Uterus (tissue), 4 donors: ENCODE measurements around the gene OLIG2. TPM values are rescaled to one million over a fixed set of nuclear protein-coding genes. Genes with fewer than 3 reads are reported as not detected.

Source experiments
- DNase-seq, 2 donors: peaks; one replicate each; pipeline ENCODE4 v3.0.0-alpha.2; 2019 to 2020
- H3K27ac ChIP-seq, 2 donors: fragments of 200-600 bp; sonication (generic); 1 replicate in 1 of 2; 2 replicates in 1 of 2; pipeline ENCODE4 v1.5.1; 2016 to 2018
- H3K27me3 ChIP-seq, 2 donors: fragments of 200-600 bp; sonication (generic); one replicate each; pipeline ENCODE4 v1.5.1; 2018 to 2019; ENCODE audit warnings: control low read depth in 1 of 2
- H3K36me3 ChIP-seq, 2 donors: fragments of 200-600 bp; sonication (generic); one replicate each; pipeline ENCODE4 v1.5.1; 2019; ENCODE audit warnings: control low read depth in 1 of 2
- H3K4me1 ChIP-seq, 2 donors: fragments of 200-600 bp; sonication (generic); one replicate each; pipeline ENCODE4 v1.5.1; 2018 to 2019; ENCODE audit warnings: control low read depth in 1 of 2
- H3K4me3 ChIP-seq, 2 donors: fragments of 200-600 bp; sonication (generic); 1 replicate in 1 of 2; 2 replicates in 1 of 2; pipeline ENCODE4 v1.5.1; 2018 to 2019; ENCODE audit warnings: mild to moderate bottlenecking in 1 of 2
- H3K9me3 ChIP-seq, 2 donors: fragments of 200-600 bp; sonication (generic); one replicate each; pipeline ENCODE4 v1.5.1; 2019; ENCODE audit warnings: control low read depth in 1 of 2
- POLR2A ChIP-seq, 2 donors: fragments of 450-650 bp; IDR thresholded peaks; one replicate each; pipeline ENCODE4 v1.6.1; 2016; ENCODE audit warnings: antibody characterized with exemption in 2 of 2, mild to moderate bottlenecking in 1 of 2, moderate library complexity in 1 of 2
- intact Hi-C: fragments of 100-400 bp; cut with DNase I; formaldehyde crosslinking; loops from one replicate; pipeline ENCODE4 v1.15.1; 2023; ENCODE audit warnings: low total_unique reads
- total RNA-seq, 4 donors: library from RNA; depleted of rRNA in 3 of 4; stranded (reverse); fragments of >200 nt in 3 of 4; gene quantifications; one replicate each; pipeline versions ENCODE4 v1.1.0 to v1.2.4, GENCODE V29; 2014 to 2023
- TF ChIP-seq, protein P1 (sequence below), 4 experiments: fragments of 200-600 bp in 2 of 4; fragments of 450-650 bp in 2 of 4; sonication (generic) in 2 of 4; IDR thresholded peaks; one replicate each; pipeline ENCODE4 v1.5.1; 2016 to 2019; ENCODE audit warnings: antibody characterized with exemption in 4 of 4, mild to moderate bottlenecking in 2 of 4, moderate library complexity in 1 of 4
- donor health status: DM: yes; HTN: yes; CAD: no.

OLIG2 gene
- total RNA-seq, 4 donors from 2014 or later, result not detected

DNA sequence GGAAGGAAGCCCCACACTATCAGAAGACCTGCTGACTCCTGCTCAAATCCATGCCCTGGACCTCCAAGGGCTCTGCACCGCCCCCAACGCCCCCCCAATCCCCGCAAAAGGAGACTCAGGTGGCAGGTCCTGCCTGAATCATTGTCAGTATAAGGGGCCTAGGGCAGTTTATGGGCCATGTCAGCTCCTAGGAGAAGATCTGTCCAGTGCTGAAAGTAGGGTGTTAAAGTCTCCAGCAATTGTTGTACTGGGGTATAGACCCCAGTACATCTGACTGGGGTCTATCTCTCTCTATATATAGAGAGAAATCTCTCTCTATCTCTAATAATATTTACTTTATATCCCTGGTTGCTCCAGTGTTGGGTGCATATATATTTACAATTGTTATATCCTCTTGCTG is 12.1 kb upstream of the OLIG2 start:
- no peaks in the 10 kb centered on the region for H3K36me3 ChIP-seq
- intact Hi-C loops, result no loop called here
- no peak overlapping the region for H3K27ac ChIP-seq
- no peak for DNase-seq
- H3K27me3 ChIP-seq, result no peaks in the 10 kb centered on the region
- no peak overlapping the region for H3K4me3 ChIP-seq
- no peaks in the 10 kb centered on the region for H3K4me1 ChIP-seq
- H3K9me3 ChIP-seq, result no peaks in the 10 kb centered on the region
- TF ChIP-seq, protein P1, sequence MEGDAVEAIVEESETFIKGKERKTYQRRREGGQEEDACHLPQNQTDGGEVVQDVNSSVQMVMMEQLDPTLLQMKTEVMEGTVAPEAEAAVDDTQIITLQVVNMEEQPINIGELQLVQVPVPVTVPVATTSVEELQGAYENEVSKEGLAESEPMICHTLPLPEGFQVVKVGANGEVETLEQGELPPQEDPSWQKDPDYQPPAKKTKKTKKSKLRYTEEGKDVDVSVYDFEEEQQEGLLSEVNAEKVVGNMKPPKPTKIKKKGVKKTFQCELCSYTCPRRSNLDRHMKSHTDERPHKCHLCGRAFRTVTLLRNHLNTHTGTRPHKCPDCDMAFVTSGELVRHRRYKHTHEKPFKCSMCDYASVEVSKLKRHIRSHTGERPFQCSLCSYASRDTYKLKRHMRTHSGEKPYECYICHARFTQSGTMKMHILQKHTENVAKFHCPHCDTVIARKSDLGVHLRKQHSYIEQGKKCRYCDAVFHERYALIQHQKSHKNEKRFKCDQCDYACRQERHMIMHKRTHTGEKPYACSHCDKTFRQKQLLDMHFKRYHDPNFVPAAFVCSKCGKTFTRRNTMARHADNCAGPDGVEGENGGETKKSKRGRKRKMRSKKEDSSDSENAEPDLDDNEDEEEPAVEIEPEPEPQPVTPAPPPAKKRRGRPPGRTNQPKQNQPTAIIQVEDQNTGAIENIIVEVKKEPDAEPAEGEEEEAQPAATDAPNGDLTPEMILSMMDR (IDR thresholded peaks at IDR 0.05), result no peak
- no peak for TF ChIP-seq POLR2A (IDR thresholded peaks at IDR 0.05)

DNA sequence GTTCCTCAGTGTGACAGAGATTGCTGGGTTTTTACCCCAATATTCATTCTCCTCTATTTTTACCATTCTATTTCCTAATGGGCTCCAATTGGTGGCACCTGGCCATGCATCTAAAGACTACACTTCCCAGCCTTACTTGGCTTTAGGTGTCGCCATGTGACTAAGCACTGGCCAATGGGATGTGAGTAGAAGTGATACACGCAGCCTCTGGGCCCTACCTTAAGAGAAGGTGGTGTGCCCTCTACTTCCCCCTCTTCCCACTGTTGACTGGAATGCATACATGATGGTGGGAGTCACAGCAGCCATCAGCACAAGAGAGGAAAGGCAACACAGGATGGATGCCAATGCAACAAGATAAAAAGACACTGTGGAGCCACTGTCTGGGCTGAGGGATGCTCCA is 11.4 kb upstream of the OLIG2 start:
- TF ChIP-seq, protein P1 (IDR thresholded peaks at IDR 0.05), result no peak
- TF ChIP-seq POLR2A (IDR thresholded peaks at IDR 0.05), result no peak
- H3K27me3 ChIP-seq, result peaks cover 0 to 1% of the 10 kb centered on the region in 2 donors
- H3K4me1 ChIP-seq, result no peaks in the 10 kb centered on the region
- no peak overlapping the region for H3K4me3 ChIP-seq
- no peak for DNase-seq
- intact Hi-C loops, result no loop called here
- no peaks in the 10 kb centered on the region for H3K9me3 ChIP-seq
- H3K36me3 ChIP-seq, result no peaks in the 10 kb centered on the region
- H3K27ac ChIP-seq, result no peak overlapping the region

DNA sequence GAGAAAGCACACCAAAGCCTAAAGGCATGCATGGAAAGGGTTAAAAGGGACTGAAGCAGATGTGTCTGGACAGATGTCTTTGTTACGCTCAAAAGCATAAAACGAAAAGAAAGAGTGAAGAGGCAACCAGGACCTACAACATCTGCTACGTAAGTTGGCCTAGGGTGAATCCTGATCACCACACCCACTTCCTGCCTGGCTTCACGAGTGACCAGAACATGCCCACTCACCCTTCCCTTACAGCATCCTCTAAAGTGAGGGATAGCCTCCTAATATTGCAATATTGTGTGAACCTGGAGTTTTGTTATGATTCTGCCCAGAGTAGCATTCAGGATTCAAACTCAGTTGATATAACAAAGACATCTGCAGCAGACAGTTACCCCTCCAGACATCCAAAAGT is 10.6 kb upstream of the OLIG2 start:
- Histone ChIP-seq H3K9me3 (no peaks in the 10 kb centered on the region), H3K4me1 (peaks cover 0 to 5% of the 10 kb centered on the region in 2 donors), H3K4me3 (no peak overlapping the region), H3K36me3 (no peaks in the 10 kb centered on the region), H3K27me3 (peaks cover 0 to 9% of the 10 kb centered on the region in 2 donors), H3K27ac (no peak overlapping the region)
- intact Hi-C loops, result no loop called here
- no peak for DNase-seq
- no peak for TF ChIP-seq POLR2A (IDR thresholded peaks at IDR 0.05)
- TF ChIP-seq, protein P1 (IDR thresholded peaks at IDR 0.05), result no peak

DNA sequence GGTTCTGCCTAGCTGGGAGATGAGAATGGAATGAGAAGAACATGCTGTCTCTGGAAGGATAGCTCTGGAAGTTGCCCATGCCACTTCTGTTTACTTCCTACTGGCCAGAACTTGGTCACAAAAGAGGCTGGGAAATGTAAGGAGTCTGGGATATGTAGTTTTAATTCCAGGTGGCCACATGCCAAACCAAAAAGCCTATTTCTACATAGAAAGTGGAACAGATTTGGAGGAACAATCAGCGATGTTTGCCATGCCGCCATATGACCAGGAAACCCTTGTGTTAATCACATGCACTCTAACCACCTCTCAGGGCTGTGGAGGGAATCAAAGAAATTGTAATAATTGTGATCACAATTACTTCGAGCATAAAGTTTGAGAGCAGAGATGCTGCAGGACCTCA is 10.0 kb upstream of the OLIG2 start:
- peaks cover 0 to 15% of the 10 kb centered on the region in 2 donors for H3K27me3 ChIP-seq
- TF ChIP-seq, protein P1 (IDR thresholded peaks at IDR 0.05), result no peak
- TF ChIP-seq POLR2A (IDR thresholded peaks at IDR 0.05), result no peak
- no peak overlapping the region for H3K27ac ChIP-seq
- H3K4me1 ChIP-seq, result peaks cover 0 to 5% of the 10 kb centered on the region in 2 donors
- DNase-seq, result no peak
- H3K4me3 ChIP-seq, result no peak overlapping the region
- intact Hi-C loops, result no loop called here
- H3K36me3 ChIP-seq, result no peaks in the 10 kb centered on the region
- H3K9me3 ChIP-seq, result no peaks in the 10 kb centered on the region

DNA sequence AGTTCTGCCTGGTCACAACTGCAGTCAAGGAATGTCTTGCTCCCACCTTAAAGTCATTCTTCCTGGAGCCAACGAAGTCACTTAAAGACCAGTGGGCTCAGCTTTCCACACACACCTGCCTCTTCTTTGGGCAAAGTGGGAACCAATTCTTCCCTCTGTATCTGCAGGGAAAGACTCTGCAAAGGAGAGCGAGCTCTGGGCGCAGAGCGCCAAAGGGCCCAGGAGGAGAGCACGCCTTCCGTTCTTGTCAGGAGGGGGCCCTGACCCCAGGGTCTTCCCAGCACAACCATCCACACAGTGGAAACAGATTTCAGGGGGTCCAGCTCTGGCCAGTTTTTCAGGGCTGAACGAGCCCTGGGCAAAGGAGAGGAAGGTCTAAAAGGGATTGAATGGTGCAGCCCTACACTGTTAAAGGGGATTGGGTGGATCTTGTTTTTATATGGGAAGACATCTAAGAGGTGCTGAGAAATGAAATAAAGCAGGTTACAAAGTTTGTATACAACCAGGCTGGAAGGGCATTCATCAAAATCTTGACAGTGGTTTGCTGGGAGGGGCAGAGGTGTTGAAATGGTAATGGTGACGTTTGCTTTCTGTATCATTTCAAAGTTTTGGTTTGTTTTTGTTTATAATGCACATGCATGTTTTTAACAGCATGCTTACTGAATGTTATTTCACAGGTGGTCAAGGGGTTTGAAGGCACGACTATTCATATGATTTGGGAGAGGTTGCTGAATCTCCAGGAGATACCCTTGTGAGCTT is 6.8 kb upstream of the OLIG2 start:
- no peak for DNase-seq
- H3K4me1 ChIP-seq, result peaks cover 0 to 13% of the 10 kb centered on the region in 2 donors
- no peak overlapping the region for H3K4me3 ChIP-seq
- H3K9me3 ChIP-seq, result no peaks in the 10 kb centered on the region
- peaks cover 0 to 45% of the 10 kb centered on the region in 2 donors for H3K27me3 ChIP-seq
- intact Hi-C loops, result no loop called here
- no peak overlapping the region for H3K27ac ChIP-seq
- no peaks in the 10 kb centered on the region for H3K36me3 ChIP-seq
- TF ChIP-seq, protein P1 (IDR thresholded peaks at IDR 0.05), result no peak
- TF ChIP-seq POLR2A (IDR thresholded peaks at IDR 0.05), result no peak
